Germinal center (tissue), 1 donor: ENCODE data around the gene QKI.
"Not testable (repeated sequence)": the region's sequence is repeated elsewhere in the genome, so short reads cannot be mapped to it uniquely, and the experiment has no call there.

Experiments
- DNase-seq: peaks from one replicate; pipeline ENCODE4 v3.0.0; 2012; ENCODE audit warnings: mixed read lengths, low spot score

QKI gene

DNA sequence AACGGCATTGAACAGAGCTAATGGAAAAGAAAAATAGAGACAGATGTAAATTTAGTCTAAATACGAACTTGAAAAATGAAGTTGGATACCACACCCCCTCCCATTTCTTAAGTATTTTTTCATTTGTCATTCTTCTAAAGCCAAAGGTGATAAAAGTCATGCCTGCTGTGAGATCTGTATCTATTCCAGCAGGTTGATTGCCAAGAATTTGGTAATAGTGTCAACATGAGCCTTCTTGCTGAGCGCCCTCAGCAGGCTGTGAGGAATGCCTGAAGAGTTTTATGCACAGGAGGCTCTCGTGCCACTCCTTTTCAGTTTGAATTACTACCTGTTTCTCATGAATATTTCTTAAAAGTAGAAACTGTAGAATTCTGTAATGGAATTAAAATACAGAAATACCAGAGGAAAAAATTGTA lies 165.4 kb downstream of the QKI start:
- no peak for DNase-seq

DNA sequence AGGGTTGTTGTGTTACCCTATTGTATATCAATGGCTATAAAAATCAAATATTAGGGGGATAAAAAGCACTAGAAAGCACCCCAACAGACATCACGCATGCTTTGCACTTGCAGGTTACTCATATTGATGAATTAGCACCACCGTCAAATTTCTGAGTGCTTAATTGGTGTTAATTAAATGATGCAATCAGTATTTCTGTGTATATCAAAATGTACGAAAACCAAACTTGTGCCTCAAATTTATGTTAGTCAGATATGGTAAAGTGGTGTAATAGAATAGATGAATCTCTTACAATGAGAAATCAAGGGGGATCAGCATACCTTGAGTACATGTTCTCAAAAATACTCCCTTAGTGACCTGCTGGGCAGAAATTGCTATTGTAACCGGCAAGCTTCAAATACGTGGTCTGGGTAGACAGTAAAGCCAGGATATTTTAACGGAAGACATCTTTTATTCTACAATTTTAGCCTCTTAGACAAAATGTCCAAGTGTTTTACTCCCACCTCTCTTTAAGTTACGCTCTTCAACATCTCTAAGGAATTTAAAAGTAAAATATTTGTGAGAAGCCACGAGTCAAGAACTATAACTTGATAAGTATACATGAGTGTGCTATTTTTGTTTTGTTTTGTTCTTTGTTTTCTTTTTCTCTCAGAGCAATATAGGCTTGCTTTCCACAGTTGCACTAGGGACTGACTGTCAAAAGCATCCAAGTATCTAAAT lies 166.0 kb downstream of the QKI start:
- no peak for DNase-seq

DNA sequence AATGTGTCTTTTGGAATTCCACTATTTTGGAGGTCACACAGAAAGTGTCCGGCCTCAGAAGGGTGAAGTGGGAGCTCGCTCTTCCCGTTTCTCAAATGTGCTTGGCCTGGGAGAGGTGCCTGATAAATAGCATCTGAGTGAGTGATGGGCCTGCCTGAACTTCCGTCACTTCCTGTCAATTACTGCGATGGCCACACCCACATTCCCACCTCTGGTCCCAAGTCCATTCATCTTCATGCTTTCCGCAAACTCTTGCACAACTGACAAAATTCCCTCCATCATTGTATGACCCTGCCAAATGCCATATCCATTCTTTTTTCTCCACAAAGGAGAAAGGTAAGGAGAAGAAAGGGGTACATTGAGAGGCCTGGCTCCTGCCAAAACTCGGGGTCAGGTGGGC lies 169.0 kb downstream of the QKI start:
- DNase-seq: no peak

DNA sequence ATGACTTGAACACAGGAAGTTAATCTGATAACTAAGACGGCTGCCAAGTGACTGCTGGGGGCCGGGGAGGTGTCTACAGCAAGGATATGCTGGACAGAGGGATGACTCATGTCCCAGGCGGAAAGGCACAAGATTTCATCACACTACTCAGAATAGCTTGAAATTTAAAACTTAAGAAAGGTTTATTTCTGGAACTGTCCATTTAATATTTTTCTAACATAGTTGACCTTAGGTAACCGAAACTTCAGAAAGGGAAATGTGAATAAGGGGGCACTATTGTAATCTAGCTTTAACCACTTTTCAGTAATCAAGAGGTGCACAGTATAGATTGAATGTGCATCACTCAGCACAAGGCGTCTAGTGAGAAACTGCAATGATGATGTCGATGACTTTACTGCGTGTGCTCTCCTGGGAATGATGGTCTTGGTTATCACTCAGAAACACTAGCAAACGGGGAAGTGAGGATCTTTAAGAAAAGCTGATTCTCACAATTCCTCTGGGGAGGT lies 171.5 kb downstream of the QKI start:
- DNase-seq: no peak

DNA sequence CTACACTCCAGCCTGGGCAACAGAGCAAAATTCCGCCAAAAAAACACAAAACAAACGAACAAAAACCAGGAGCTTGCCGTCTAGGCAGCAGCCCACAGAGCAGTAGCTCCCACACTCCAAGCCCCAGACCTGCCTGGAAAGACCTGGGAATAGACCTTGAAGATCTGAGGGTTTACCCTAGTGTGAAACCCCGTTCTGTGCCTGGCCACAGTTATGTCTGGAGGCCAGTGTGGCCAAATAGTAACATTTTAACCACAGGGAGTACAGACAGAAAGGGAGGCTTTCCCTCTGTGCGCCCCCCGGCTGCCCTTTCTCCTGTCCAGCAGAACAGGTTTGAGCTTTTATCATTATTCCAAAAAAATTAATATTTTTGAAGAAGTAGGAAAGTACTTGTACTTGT lies 172.4 kb downstream of the QKI start:
- no peak for DNase-seq

DNA sequence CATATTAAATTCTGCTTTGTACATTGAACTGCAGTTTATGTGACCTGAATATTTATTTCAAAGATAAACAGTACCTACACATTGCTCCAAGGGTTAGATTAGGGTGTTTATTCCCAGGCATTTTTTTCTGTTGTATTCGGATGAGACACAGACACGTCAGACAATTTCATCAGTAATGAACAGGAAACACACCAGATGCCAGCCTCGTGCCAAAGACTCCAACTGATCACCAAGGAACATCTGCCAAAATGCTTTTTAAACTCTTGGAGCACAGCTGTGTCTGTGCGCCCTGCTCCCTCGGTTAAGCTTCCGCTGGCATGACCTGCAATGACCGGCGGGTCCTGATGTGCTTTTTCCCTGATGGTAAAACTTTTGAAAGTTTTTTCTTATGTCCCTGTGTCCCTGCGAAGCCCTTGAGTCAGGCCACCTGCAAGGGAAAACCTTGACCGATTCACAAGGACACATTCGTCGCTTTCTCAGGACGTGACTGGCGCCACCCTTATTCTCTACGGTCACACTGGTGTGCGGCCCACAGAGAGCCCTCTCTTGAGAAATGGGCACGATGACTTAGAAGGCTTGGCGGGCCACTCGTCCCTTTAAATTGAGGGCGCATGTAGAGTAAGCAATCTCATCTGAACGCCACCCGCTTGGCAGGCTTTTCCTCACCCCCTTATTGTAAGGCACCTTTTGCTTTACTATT lies 173.9 kb downstream of the QKI start:
- no peak for DNase-seq

DNA sequence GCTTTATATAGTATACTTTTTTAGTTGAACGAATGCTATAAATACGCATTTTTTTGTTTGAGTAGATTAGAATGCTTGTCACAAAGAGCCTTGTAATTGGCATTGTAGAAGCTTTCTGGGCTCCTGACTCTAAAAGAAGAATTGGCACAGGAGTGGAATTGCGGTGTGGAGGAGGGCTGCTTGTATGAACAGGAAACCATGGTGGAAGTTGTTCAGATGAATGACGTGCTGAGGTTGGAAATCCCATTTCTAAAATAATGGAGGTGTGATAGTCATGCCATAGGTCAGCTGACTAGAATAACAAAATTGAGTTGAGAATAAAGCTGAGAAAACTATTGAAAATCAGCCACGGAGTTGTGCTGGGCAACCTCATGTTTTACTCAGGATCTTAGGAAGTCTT lies 174.9 kb downstream of the QKI start:
- DNase-seq: no peak

DNA sequence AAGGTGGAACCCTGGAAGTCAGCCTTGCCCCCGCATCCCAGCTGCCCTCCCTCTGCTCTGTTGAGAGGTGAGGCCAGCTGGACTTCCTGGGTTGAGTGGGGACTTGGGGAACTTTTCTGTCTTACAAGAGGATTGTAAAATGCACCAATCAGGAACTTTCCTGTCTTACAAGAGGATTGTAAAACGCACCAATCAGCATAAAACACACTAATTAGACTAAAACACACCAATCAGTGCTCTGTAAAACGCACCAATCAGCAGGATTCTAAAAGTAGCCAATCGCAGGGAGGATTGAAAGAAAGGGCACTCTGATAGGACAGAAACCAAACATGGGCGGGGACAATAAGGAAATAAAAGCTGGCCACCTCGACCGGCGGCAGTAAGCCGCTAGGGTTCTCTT lies 175.6 kb downstream of the QKI start:
- not testable (repeated sequence) for DNase-seq

DNA sequence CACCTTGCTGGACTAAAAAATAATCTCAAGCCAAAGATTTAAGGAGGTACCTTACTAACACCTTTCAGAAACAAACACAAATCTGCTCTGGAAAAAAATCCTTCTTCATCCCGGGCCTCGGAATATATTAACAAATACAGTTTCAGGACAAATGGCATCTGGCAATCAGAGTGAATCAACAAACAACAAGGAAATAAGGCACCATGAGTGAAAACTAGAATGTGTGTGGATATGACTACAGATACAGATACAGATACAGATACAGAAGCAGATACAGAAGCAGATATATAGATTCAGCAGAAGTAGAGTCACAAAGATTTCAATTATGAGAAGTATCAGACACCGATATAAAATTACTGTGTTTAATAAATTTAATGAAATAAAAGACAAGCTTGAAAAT lies 178.4 kb downstream of the QKI start:
- no peak for DNase-seq

DNA sequence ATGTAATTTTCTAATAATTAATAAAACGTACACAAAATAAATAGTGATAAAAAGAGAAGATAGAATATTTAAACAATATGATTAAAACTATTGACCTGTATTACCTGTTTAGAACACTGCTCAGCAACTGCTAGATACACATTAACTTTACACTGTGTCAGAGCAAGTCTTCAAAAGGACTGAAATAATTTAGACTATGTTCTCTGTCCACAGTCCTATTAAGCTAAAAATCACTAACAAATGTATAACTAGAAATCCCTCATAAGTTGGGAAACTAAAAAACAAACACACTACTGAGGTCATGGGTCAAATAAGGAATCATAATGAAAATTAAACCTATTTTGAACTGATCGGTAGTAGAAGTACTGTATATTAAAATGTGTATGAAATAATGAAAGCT lies 181.7 kb downstream of the QKI start:
- no peak for DNase-seq

DNA sequence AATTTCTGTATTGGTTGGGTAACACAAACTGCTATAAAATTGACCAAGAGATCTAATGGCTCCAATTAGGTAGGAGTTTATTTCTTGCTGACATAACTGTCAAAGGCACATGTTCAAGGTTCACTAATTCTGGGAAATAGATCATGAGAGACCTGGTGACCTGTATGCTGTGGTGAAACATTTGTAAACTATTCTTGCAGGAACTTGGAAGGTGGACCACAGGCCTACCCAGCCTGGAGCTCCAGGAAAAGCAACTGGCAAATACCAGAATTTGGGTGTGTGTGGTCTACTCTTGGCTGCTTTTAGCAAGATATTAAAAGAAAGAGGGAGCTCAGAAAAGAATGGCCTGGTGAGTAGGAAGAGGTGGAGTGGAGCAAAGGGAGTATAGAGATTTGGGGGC lies 184.6 kb downstream of the QKI start:
- no peak for DNase-seq

DNA sequence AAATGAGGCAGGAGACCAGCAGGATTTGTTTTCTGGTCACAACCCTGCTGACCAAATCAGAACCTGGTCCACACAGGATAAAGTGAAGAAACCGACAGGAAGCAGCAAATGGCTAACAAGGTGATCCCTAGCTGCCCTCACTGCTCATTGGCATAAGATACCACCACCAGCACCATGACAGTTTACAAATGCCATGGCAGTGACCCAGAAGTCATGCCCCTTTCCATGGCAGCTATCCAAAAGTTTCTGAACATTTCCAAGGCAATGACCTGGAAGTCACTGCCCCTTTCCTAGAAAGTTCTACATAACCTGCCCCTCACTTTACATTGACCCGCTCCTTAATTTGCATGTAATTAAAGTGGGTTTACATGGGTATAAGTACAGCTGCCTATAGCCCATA lies 185.2 kb downstream of the QKI start:
- no peak for DNase-seq

DNA sequence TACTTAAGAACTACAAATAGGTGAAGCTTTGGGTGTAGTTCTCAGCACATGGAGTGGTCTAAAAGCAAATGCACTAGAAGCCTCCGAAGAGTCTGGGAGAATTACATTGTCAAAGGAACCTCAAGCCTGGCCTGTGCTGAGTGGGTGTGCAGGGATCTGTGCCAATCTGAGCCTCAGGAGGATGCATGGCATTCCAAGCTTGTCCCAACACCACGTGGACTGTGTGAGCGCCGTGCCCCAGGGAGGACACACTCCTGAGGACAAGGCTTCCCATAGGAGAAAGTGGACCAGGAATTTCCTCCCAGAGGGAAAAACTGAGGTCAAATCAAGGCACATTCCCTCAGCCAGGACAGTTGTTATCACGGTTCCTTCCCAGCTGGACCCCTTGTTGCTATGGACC lies 185.8 kb downstream of the QKI start:
- no peak for DNase-seq

DNA sequence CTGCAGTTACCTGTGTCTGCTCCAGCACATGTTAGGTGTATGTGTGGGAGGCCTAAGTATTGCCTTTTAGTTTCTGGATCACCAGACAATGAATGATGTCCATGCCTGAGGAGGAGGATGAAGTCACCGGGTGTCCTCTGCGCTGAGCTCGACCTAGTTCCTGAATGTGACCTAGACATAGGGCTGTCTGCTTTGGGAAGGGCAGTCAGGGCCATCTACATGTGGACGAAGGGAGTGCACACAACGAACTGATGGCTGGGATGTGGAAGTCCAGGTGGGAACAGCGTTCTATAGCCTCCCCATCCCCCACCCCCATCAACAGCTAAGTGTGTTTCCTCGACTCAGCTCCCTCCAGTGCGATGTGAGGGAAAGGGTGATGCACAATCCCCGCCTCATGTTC lies 186.3 kb downstream of the QKI start:
- no peak for DNase-seq

DNA sequence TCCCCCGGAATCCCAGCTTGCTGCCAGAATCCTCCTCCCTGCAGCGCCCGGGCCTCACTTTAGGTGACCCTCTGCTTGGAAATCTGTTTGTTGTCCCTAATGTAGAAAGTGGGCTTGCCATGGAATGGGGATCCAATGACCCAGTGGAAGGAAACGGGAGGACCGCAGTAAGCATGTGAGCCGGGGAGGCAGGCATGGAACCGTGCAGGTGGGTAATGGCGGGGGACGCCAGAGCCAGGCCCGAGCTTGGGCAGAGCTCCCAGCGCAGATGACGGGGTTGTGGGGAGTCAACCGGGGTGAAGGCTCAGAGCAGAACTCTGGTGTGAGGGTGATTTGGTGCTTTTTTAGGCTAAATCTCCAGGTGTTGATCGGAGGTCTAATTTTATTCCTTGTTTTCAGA lies 188.3 kb downstream of the QKI start:
- no peak for DNase-seq

DNA sequence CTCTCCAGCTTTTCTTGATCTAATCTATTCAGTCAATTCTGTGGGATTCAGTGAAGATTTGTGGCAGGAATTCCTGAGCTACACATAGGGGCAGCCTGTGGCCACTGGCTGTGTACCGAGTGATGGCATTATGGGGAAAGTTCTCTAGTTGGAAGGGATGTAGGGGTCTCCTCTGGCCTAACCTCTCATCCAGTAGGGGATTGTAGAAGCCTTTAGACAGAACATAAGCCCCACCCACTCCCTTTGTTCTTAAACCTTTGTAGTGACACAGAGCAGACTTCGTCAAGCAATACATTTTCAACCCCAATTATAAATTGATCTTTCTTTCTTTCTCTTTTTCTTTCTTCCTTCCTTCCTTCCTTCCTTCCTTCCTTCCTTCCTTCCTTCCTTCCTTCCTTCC lies 188.9 kb downstream of the QKI start:
- no peak for DNase-seq

DNA sequence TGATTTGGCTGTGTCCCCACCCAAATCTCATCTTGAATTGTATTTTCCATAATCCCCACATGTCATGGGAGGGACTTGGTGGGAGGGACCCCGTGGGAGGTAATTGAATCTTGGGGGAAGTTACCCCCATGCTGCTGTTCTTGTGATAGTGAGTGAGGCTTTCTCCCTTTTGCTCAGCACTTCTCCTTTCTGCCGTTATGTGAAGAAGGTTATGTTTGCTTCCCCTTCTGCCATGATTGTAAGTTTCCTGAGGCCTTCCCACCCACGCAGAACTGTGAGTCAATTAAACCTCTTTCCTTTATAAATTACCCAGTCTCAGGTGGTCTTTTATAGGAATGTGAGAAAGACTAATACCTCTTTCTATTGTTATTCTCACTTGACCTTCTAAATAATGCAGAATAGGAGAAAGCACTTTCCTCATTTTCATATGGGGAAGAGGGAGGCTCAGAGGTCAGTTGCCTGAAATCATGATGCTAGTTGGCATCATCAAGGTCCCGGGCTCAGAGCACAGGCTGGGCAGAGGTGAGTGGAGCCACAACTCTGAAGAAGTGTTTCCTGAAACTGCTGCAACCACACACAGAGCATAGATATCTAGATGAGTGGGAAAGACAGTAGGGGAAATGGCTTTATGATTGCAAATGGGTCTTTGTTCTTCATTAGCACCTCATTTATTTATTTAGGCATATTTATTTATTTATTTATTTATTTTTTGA lies 191.0 kb downstream of the QKI start:
- DNase-seq: no peak

DNA sequence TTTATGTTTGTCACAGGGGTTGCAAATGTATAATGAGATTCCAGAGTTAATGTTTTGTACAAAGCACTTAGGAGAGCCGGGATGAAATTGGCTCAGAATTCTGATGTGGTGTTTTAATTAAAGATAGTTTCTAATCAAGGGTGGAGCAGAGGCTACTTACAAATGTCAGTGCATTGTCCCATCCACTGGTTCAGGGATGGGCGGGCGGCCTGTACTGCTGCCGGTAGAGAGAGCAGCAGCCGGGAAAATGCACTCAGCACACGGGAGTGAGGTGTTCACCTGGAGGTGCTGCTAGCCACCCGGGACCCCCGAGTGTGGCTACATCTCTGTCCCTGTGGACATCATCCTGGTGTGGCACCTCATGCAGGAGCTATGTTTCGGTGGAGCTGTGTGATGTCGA lies 193.3 kb downstream of the QKI start:
- DNase-seq: no peak

DNA sequence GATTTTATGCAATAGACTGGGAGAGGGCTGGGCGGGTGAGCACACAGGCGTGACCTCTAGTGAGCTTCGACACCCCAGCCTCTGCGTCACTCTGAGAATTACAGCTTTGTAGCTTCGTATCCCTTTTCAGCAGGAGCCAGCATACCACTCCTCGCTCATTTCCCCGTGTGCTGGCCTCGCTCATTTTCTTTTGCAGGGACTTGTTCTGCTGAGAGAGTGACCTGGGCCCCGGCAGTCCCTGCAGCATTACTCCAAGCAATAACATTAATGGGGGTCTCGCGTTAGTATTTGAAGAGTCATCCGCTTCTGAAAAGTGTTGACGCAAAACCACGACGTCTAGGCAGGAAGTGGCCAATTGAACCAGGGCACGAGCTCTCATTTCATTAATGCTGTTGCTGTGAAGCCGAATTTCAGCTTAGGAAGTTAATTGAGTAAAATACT lies 193.7 kb downstream of the QKI start:
- no peak for DNase-seq

DNA sequence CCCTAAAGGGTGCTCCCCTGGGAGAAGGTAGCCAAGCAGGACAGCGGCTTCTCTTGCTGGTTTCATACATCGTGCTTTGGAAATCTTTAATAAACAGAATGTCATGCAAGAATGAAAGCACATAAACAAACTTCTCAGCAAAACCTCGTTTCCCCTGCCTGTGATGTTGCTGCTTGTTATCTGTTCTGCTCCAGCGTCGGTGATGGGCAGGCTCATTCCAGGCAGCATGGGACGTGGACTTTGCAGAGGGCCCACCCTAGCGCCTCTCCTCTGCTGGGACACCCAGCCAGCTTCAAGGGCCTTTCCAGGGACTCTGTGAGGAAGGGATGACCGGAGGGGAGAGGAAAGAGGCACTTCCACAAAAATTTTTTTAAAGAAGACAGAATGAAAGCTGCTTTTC lies 197.7 kb downstream of the QKI start:
- DNase-seq: no peak

DNA sequence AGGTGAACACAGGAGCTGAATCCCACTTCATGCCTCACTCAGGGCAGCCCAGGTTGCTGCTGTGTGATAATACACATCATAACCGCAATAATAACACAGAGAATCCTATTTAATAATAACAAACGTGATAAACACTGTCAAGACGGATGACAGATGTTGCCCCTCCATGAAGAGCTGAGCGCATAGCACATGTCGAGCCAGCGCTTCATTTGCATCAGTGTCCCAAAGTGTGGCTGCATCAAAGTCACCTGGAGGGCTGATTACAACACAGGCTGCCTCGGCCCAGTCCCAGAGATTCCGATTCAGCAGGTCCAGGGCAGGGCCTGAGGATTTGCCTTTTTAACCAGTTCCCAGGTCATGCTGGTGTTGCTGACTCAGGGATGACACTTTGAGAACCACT lies 198.5 kb downstream of the QKI start:
- no peak for DNase-seq

DNA sequence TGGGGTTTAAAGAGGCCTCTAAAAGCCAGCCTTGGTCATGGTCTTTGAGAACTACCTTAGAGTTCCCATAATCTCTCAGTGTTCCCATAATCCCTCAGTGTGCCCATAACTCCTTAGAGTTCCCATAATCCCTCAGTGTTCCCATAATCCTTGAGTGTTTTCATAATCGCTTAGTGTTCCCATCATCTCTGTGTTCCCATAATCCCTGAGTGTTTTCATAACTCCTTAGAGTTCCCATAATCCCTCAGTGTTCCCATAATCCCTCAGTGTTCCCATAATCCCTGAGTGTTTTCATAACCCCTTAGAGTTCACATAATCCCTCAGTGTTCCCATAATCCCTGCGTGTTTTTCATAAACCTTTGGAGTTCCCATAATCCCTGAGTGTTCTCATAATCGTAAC lies 199.2 kb downstream of the QKI start:
- no peak for DNase-seq

DNA sequence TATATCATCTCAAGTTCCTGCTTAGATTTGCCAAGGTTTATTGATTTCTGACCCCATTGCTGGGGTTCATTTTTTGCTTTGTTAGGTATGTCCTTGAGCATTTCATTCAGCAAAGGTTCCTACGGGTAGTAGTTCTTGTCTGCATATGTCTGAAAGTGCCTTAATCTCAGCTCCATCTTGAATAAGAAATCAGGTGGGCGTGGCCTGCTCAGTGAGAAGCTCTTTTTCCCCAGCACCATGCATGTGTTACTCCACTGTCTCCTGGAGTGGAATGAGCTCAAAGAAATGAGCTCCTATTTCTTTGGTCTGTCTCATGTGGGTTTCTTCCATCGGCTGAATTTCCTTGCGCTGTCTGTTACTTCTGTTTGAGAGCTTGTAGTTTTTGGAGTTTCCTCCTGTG lies 201.9 kb downstream of the QKI start:
- no peak for DNase-seq
